ENCODE measurements around the gene BOD1.

Gene BOD1

GRCh38 chr5:173615884-173616576 is 420 bp downstream of the BOD1 start:
- Mint-ChIP-seq H3K27me3 (no peaks in the 10 kb centered on the region), H3K36me3 (ENCODE audit: low read depth) (peaks cover 38% of the 10 kb centered on the region), H3K9me3 (no peaks in the 10 kb centered on the region), H3K4me1 (ENCODE audit: low read depth) (peaks cover 30% of the 10 kb centered on the region), H3K4me3 (peak overlapping the region; percentile 93), H3K27ac (peak overlapping the region; percentile 92)
- intact Hi-C loops (cut with micrococcal nuclease) = loop anchor here (1.0 to 5.0 kb wide), 3 partner anchors 167 to 311 kb away; partner anchors contain the start of gene CPEB4

- H3K27ac Mint-ChIP-seq = no peak overlapping the region
- intact Hi-C loops (cut with micrococcal nuclease) = no loop called here
- no peaks in the 10 kb centered on the region for H3K9me3 Mint-ChIP-seq
- H3K4me1 Mint-ChIP-seq (ENCODE audit: low read depth) = peaks cover 30% of the 10 kb centered on the region
- H3K4me3 Mint-ChIP-seq = no peak overlapping the region
- peaks cover 52% of the 10 kb centered on the region for H3K36me3 Mint-ChIP-seq (ENCODE audit: low read depth)
- no peaks in the 10 kb centered on the region for H3K27me3 Mint-ChIP-seq
Measured at GRCh38 chr5:173614591-173614990, 1.9 kb downstream of the BOD1 start.

DNA sequence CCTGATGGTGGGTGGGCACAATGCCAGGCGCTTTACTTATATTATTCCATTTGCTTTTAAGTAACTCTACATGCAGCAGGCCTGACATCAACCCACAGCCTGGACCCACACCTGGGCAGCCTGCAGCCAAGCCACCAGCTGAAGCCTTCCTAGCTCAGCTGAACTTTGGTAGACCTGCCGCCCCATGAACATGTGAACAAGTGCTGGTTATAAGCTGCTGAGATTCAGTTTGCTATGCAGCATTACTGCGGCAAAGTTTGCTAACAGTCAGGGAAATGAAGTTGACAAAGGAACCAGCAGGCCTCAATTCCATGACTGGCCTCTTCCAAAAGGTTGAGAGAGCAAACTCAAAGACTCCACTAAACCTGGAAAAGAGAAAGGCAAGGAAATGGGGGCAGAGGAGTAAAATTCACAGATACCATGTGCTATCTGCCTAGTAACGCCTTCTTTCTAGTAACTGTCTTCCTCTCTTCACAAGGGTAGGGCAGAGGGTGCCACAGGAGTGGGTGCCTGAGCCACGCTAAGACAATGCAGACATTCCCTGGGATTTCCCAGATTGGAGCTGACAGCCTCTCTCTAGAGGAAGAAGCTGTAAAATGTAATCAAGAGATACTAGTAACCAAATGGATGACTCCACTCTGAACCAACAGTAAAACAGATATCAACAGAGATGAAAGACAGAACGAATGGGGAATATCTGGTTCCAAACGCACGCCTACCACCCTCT is 2.9 kb downstream of the BOD1 start:
- no peak overlapping the region for H3K27ac Mint-ChIP-seq
- intact Hi-C loops (cut with micrococcal nuclease) = no loop called here
- H3K36me3 Mint-ChIP-seq (ENCODE audit: low read depth) = peaks cover 62% of the 10 kb centered on the region
- no peak overlapping the region for H3K4me3 Mint-ChIP-seq
- peaks cover 30% of the 10 kb centered on the region for H3K4me1 Mint-ChIP-seq (ENCODE audit: low read depth)
- H3K9me3 Mint-ChIP-seq = no peaks in the 10 kb centered on the region
- no peaks in the 10 kb centered on the region for H3K27me3 Mint-ChIP-seq

- no peak overlapping the region for H3K27ac Mint-ChIP-seq
- H3K27me3 Mint-ChIP-seq = no peaks in the 10 kb centered on the region
- H3K9me3 Mint-ChIP-seq = no peaks in the 10 kb centered on the region
- H3K4me1 Mint-ChIP-seq (ENCODE audit: low read depth) = peaks cover 30% of the 10 kb centered on the region
- intact Hi-C loops (cut with micrococcal nuclease) = no loop called here
- peaks cover 69% of the 10 kb centered on the region for H3K36me3 Mint-ChIP-seq (ENCODE audit: low read depth)
- no peak overlapping the region for H3K4me3 Mint-ChIP-seq
Measured at GRCh38 chr5:173612948-173613347, 3.5 kb downstream of the BOD1 start.

DNA sequence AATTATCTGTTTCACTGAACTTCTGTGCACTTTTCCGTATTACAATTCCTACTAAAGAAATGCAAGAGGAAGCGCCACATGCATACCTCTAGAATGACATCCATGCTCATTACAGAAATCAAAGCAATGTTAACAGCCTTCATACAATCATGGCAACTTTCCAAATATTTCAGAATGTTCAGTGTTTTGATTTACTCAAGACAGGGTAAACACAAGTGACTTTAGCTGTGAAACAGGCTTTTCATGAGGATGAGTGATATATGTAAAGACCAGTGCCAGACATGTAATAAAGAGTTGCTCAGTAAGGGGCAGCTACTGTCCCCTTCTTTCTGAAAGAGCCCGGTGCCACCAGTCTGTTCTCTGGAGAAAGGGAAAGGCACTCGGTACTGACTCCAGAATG is 4.7 kb downstream of the BOD1 start:
- Mint-ChIP-seq H3K27me3 (no peaks in the 10 kb centered on the region), H3K27ac (no peak overlapping the region), H3K4me3 (no peak overlapping the region), H3K4me1 (ENCODE audit: low read depth) (peaks cover 30% of the 10 kb centered on the region), H3K9me3 (no peaks in the 10 kb centered on the region), H3K36me3 (ENCODE audit: low read depth) (peaks cover 81% of the 10 kb centered on the region)
- intact Hi-C loops (cut with micrococcal nuclease) = no loop called here

DNA sequence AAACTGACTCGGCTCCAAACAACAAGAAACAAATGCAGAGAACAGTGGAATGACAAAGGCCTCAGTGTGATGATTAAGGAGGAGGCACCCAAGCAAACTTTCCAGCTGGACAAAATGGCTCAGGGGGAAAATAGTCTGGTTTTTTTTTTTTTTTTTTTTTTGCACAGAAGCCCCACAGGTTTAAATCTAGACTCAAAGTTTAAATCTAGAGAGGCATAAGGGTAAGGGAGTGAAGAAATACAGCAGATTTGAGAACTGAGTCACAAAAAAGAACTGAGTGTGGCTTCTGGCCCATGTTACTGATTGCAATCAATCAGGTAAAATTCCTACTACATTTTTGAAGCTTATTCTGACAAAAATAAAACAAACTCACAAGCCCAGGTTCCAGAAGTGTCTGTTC is 12.3 kb downstream of the BOD1 start:
- Mint-ChIP-seq H3K4me3 (no peak overlapping the region), H3K9me3 (no peaks in the 10 kb centered on the region), H3K36me3 (ENCODE audit: low read depth) (peaks cover 77% of the 10 kb centered on the region), H3K27ac (no peak overlapping the region), H3K27me3 (no peaks in the 10 kb centered on the region), H3K4me1 (ENCODE audit: low read depth) (no peaks in the 10 kb centered on the region)
- intact Hi-C loops (cut with micrococcal nuclease) = no loop called here

DNA sequence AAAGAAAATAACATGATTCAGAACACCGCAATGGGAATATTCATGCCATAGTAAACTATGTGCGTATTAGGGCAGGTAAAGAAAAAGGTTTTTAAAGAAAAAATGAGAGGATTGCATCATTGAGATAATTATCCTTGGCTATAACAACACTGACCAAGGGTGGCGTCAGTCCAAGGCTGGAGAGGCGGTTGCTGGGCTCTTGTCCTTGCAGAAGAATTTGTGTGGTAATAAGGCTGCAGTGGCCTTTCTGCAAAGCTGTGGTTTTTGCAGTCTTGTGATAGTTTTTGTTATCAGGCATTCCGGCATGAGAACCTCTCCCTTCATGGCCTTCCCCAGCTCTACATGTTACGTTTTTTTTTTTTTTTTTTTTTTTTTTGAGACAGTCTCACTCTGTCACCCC is 14.0 kb downstream of the BOD1 start:
- H3K9me3 Mint-ChIP-seq = no peaks in the 10 kb centered on the region
- H3K4me3 Mint-ChIP-seq = no peak overlapping the region
- H3K27ac Mint-ChIP-seq = no peak overlapping the region
- intact Hi-C loops (cut with micrococcal nuclease) = no loop called here
- no peaks in the 10 kb centered on the region for H3K27me3 Mint-ChIP-seq
- H3K4me1 Mint-ChIP-seq (ENCODE audit: low read depth) = no peaks in the 10 kb centered on the region
- peaks cover 60% of the 10 kb centered on the region for H3K36me3 Mint-ChIP-seq (ENCODE audit: low read depth)

GRCh38 chr5:173598686-173599085 is 17.8 kb downstream of the BOD1 start:
- Mint-ChIP-seq H3K36me3 (ENCODE audit: low read depth) (peaks cover 28% of the 10 kb centered on the region), H3K9me3 (peaks cover 12% of the 10 kb centered on the region)

DNA sequence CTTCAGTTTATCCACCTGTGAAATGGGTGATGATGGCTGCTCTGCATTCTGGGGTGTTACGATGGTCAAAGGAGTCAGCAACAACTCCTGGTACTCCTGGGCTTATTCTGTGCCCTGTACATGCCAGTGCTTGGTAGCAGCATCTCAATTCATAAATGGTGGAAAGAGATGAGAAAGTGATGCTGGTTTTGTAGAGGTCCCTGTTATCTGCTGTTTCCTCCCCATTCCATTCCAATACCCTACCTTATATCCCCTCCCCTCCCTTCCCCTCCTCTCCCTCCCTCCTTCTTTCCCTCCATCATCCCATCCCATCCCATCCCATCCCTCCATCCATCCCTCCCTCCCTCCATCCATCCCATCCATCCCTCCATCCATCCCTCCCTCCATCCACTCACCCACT is 19.1 kb downstream of the BOD1 start:
- no peak overlapping the region for H3K4me3 Mint-ChIP-seq
- peaks cover 19% of the 10 kb centered on the region for H3K36me3 Mint-ChIP-seq (ENCODE audit: low read depth)
- H3K4me1 Mint-ChIP-seq (ENCODE audit: low read depth) = no peaks in the 10 kb centered on the region
- intact Hi-C loops (cut with micrococcal nuclease) = no loop called here
- peaks cover 26% of the 10 kb centered on the region for H3K9me3 Mint-ChIP-seq
- no peaks in the 10 kb centered on the region for H3K27me3 Mint-ChIP-seq
- H3K27ac Mint-ChIP-seq = no peak overlapping the region

More at GRCh38 chr5:173598686-173599085, 17.8 kb downstream of the BOD1 start:
- intact Hi-C loops (cut with micrococcal nuclease) = no loop called here
- no peak overlapping the region for H3K4me3 Mint-ChIP-seq
- no peaks in the 10 kb centered on the region for H3K27me3 Mint-ChIP-seq
- no peak overlapping the region for H3K27ac Mint-ChIP-seq
- H3K4me1 Mint-ChIP-seq (ENCODE audit: low read depth) = no peaks in the 10 kb centered on the region

DNA sequence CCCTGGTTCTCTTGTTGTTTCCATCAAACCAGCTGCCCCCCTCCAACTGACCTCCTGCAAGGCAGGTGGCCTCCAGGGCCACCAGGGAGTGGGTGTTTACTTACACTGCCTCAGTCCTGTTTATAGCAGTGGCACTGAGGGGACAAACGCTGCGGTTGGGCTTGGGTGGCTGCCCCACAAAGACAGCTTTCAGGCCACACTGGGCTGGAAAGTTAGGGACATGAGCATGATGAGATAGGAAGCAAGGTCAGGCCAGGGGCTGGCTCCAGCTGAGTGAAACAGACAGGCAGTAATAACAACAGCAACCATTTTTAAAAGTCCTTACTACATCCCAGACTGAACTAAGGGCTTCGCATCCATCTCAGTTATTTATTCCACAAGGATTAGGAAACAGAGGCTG is 20.6 kb downstream of the BOD1 start:
- H3K4me1 Mint-ChIP-seq (ENCODE audit: low read depth) = no peaks in the 10 kb centered on the region
- H3K27me3 Mint-ChIP-seq = no peaks in the 10 kb centered on the region
- H3K27ac Mint-ChIP-seq = no peak overlapping the region
- peaks cover 37% of the 10 kb centered on the region for H3K9me3 Mint-ChIP-seq
- intact Hi-C loops (cut with micrococcal nuclease) = no loop called here
- H3K36me3 Mint-ChIP-seq (ENCODE audit: low read depth) = peaks cover 15% of the 10 kb centered on the region
- H3K4me3 Mint-ChIP-seq = no peak overlapping the region

GRCh38 chr5:173594061-173594460 is 22.4 kb downstream of the BOD1 start:
- Mint-ChIP-seq H3K4me1 (ENCODE audit: low read depth) (no peaks in the 10 kb centered on the region), H3K9me3 (peaks cover 44% of the 10 kb centered on the region), H3K27me3 (no peaks in the 10 kb centered on the region)

GRCh38 chr5:173592050-173592669 is 24.3 kb downstream of the BOD1 start:
- H3K27ac Mint-ChIP-seq = no peak overlapping the region
- H3K36me3 Mint-ChIP-seq (ENCODE audit: low read depth) = peaks cover 5% of the 10 kb centered on the region
- H3K4me1 Mint-ChIP-seq (ENCODE audit: low read depth) = no peaks in the 10 kb centered on the region
- no peak overlapping the region for H3K4me3 Mint-ChIP-seq
- no peaks in the 10 kb centered on the region for H3K27me3 Mint-ChIP-seq
- intact Hi-C loops (cut with micrococcal nuclease) = no loop called here
- peaks cover 53% of the 10 kb centered on the region for H3K9me3 Mint-ChIP-seq

More at GRCh38 chr5:173594061-173594460, 22.4 kb downstream of the BOD1 start:
- H3K4me3 Mint-ChIP-seq = no peak overlapping the region
- H3K36me3 Mint-ChIP-seq (ENCODE audit: low read depth) = peaks cover 6% of the 10 kb centered on the region
- intact Hi-C loops (cut with micrococcal nuclease) = no loop called here
- H3K27ac Mint-ChIP-seq = no peak overlapping the region

GRCh38 chr5:173591056-173591514 is 25.4 kb downstream of the BOD1 start:
- no peaks in the 10 kb centered on the region for H3K36me3 Mint-ChIP-seq (ENCODE audit: low read depth)
- intact Hi-C loops (cut with micrococcal nuclease) = no loop called here
- H3K4me1 Mint-ChIP-seq (ENCODE audit: low read depth) = no peaks in the 10 kb centered on the region
- no peak overlapping the region for H3K27ac Mint-ChIP-seq
- peaks cover 63% of the 10 kb centered on the region for H3K9me3 Mint-ChIP-seq
- H3K4me3 Mint-ChIP-seq = no peak overlapping the region
- peaks cover 2% of the 10 kb centered on the region for H3K27me3 Mint-ChIP-seq

- Mint-ChIP-seq H3K36me3 (ENCODE audit: low read depth) (no peaks in the 10 kb centered on the region), H3K27me3 (peaks cover 2% of the 10 kb centered on the region), H3K9me3 (peaks cover 65% of the 10 kb centered on the region), H3K4me3 (no peak overlapping the region), H3K27ac (no peak overlapping the region), H3K4me1 (ENCODE audit: low read depth) (no peaks in the 10 kb centered on the region)
- intact Hi-C loops (cut with micrococcal nuclease) = no loop called here
Measured at GRCh38 chr5:173590436-173591055, 25.9 kb downstream of the BOD1 start.
